HT-29 (cell line): ENCODE measurements around the gene CDH23. TPM values are rescaled to one million over a fixed set of nuclear protein-coding genes. Genes with fewer than 3 reads are reported as not detected.

Experiments used
- DNase-seq: peaks from one replicate; pipeline ENCODE4 v3.0.0-alpha.2; 2015; ENCODE audit warnings: low spot score
- total RNA-seq: library from RNA; depleted of rRNA; stranded (reverse); fragments of >200 nt; shearing (Covaris generic); gene quantifications from 2 replicates; pipeline ENCODE4 v1.2.3, GENCODE V29; 2014

Gene CDH23
- total RNA-seq, 1 experiment from 2014 or later, result 0.05 TPM

DNA sequence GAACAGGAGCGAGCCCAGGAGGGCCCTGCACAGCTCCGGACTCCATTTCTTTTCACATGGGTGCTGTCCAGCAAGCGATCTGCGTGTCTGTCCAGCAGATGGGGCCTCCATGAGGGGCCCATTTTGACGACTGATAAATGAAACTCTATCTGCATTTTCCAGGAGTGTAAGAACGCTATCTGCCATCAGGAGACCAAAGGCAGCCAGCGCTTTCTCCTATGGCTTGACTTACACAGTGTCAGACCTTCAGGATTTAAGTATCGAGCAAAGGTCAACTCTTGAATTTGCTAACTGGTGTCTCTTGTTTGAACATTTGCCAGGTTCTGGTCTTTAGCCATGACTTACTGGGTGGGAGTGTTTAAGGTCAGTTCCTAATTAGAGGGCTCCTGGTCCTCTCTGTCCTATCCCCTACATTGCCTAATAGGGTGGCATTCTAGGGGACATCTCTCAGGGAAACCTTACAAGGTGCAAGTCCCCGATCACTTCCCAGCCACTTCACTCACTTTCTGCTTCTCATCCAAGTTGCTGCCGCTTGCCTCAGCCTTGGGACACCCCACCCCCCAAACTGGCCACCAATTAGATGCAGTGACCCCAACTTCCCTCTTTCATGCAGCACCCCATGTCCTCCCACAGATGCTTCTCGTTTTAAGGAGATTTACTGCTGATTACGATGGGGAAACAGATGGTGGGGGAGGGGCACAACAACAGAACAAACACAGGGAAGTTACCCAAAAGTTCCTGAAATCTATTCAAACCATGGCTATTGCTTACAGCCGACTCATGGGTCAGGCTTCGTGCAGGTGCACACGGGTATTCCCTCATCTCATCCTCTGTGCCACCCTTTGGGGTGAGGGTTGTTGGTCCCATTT, 356.6 kb downstream of the CDH23 start:
- peak; percentile 34 for DNase-seq

GRCh38 chr10:71753960-71754505, 357.3 kb downstream of the CDH23 start:
- no peak for DNase-seq

DNA sequence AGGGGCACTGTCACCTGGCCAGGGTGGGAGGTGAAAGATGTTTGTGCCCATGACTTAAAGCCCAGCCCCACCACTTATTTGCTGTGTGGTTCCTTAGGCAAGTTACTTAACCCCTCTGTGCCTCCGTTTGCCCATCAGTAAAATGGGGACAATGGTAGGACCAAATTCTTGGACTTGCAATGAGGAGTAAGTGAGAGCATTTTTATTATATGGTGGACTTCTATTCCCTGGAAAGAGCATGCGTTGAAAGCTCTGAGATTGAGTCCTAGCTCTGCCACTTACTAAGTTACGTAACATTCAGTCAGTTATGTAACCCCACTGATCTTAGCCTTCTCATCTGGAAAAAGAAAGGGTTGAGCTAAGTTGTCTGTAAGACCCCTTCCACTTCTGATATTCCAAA, 357.8 kb downstream of the CDH23 start:
- no peak for DNase-seq

- no peak for DNase-seq
Observed at GRCh38 chr10:71755179-71755879, 358.6 kb downstream of the CDH23 start.

DNA sequence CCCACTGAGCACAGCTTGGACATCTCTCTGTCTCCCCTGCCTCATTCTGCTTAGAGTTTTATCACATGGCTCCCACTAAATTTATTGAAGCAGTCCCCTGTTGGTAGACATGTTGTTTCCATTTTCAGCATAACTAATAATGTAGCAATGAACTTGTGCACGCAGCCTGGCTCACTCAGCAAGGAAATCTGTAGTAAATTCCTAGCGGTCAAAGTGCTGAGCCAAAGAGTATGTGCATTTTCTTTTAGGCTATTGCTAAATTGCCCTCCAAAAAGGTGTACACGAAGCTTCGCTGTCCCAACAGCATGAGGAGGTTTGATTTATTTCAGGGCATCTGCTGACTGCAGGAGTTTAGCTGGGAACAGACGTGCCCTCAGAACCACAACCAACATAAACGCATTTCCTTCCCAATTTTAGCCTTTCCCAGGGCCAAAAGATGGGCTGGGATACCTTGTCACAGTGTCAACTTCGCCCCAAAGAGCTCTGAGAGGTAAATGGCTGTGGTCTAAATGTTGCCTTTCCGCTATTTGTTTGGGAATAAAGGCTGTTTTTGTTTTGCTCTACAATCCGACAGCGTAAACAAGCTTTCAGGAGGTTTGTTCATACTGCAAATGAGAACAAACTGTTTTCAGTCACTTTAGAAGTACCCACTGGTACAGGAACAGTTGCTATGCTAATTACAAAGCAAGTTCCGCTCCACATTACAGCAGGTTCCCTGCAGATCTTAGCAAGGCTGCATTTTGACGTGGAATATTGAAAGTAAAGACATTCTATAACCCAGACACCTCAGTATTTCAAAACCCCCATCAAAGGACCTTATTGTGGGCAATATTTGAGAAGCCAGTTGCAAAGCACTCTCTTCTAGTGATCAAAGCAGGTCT, 359.8 kb downstream of the CDH23 start:
- no peak for DNase-seq

- no peak for DNase-seq
Observed at GRCh38 chr10:71757399-71757922, 360.7 kb downstream of the CDH23 start.

GRCh38 chr10:71761105-71761511, 364.4 kb downstream of the CDH23 start:
- no peak for DNase-seq

GRCh38 chr10:71761541-71762113, 364.9 kb downstream of the CDH23 start:
- no peak for DNase-seq

DNA sequence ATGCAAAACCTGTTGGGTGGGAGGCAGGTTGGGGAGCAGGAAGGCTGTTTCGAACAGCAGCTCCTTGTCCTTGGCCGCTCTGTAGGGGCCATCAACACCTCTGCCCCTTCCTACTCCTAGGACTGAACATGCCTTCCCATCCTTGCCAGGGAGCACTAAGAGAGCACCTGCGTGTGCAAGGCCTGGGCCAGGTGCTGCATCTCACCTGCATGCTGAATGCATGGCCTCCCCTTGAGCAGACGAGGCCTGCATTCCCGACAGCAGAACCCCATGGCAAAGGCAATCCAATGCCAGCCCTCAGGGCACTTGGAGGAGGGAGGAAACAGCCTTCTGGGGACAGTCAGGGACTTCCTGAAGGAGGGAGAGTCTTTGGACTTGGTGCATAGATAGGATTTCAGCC, 365.6 kb downstream of the CDH23 start:
- DNase-seq, result no peak

GRCh38 chr10:71763352-71764127, 366.8 kb downstream of the CDH23 start:
- no peak for DNase-seq

- DNase-seq, result no peak
Observed at GRCh38 chr10:71765176-71765904, 368.6 kb downstream of the CDH23 start.

DNA sequence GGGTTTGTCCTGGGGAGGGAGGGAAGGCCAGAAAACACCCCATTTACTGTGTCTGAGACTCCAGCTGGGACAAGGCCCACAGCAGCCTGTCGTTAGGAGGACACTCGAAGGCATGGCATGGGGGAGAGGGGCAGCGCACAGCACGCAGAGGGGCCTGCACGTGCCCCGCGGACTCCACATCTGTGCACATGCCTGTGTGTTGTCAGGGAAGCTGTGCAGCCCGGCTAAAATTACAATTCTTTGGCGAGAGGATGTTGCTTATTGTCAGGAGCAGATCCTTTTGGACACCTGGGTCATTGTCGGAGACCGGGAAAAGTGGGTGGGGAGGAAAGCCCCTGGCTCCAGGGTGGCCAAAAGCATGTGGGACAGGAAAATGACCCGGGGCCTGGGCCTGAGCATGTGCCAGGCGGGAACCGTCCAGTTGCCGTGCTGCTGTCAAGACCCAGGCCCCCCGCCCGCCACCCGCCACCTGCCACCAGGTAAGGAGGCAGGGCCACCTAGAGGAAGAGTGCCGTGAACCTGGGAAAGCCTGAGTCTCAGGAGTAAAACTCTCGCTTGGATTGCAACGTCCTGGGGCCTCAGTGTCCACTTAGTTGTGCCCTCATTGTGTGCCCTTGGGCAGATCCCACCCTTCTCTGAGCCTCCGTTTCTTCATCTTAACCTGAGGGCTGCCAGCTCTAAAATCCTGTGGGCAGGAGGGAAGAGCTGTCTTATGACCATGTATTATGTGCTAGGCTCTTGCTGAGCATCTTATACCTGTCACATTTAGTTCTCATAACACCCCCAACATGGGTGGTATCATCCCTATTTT, 369.4 kb downstream of the CDH23 start:
- DNase-seq, result no peak

DNA sequence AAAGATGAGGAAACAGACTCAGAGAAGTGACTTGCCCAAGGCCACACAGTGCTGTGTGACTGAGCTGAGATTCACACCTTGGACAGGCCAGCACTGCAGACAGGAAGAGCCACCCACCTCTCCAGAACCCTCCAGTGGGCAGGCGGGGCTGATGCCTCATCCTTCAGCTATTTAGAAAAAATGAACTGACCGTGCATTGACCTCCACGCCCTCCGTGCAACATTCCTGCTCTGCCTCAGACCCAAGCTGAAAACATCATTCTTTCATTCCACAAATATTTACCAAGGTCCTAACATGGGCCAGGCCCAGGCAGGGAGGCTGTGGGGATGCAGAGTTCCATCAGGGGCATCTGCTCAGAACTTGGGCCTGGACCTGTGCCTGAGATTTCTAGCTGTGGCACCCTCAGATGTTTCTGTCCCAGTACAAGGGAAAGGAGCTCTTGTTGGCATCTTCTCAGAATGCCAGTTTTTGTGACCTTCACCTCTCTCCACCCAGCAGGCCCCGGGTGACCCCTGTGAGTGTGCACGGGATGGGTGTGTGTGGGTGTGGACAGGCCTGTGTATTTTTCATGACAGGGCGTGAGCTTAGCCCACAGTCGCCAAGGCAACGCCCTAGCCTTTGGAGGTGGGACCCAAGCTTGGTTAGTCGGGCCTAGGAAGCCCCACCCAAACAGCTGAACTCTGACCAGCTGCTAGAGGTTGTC, 370.1 kb downstream of the CDH23 start:
- peak; percentile 96 for DNase-seq

GRCh38 chr10:71767420-71768035, 370.8 kb downstream of the CDH23 start:
- peak; percentile 70 for DNase-seq

GRCh38 chr10:71769279-71769823, 372.6 kb downstream of the CDH23 start:
- no peak for DNase-seq

GRCh38 chr10:71770255-71770654, 373.5 kb downstream of the CDH23 start:
- DNase-seq, result no peak

GRCh38 chr10:71770789-71771188, 374.1 kb downstream of the CDH23 start:
- no peak for DNase-seq
